MM.1S (cell line): ENCODE measurements around the gene ATG5.

ENCODE experiments used
- DNase-seq: peaks from one replicate; pipeline ENCODE4 v3.0.0-alpha.2; 2015
- H2AFZ ChIP-seq: fragments of 300-600 bp; sonication (generic); 2 replicates; pipeline ENCODE4 v1.6.0; 2016; ENCODE audit warnings: antibody characterized with exemption, low read length
- H3F3A ChIP-seq: fragments of 300-600 bp; sonication (generic); 2 replicates; pipeline ENCODE4 v1.6.1; 2016; ENCODE audit warnings: mild to moderate bottlenecking, antibody characterized with exemption, low read length, moderate library complexity, mixed read lengths; ENCODE audit not compliant: insufficient read depth
- H3K27ac ChIP-seq: fragments of 300-600 bp; sonication (generic); 2 replicates; pipeline ENCODE4 v1.5.1; 2016; ENCODE audit warnings: mild to moderate bottlenecking, low read length
- H3K27me3 ChIP-seq: fragments of 300-600 bp; sonication (generic); replicated peaks from 2 replicates; pipeline ENCODE4 v1.6.0; 2016; ENCODE audit warnings: low read length; ENCODE audit not compliant: insufficient read depth
- H3K36me3 ChIP-seq: fragments of 300-600 bp; sonication (generic); replicated peaks from 2 replicates; pipeline ENCODE4 v1.6.1; 2016; ENCODE audit warnings: mild to moderate bottlenecking, low read length, mixed read lengths; ENCODE audit not compliant: insufficient read depth
- H3K4me1 ChIP-seq: fragments of 300-600 bp; sonication (generic); 2 replicates; pipeline ENCODE4 v1.6.1; 2016; ENCODE audit warnings: low read length, mixed read lengths
- H3K4me2 ChIP-seq: fragments of 300-600 bp; sonication (generic); 2 replicates; pipeline ENCODE4 v1.6.0; 2016; ENCODE audit warnings: low read depth, low read length
- H3K4me3 ChIP-seq: fragments of 300-600 bp; sonication (generic); 2 replicates; pipeline ENCODE4 v1.5.1; 2016; ENCODE audit warnings: low read length, mixed read lengths
- H3K79me2 ChIP-seq: fragments of 300-600 bp; sonication (generic); 2 replicates; pipeline ENCODE4 v1.6.1; 2016; ENCODE audit warnings: mixed run types, low read length, mixed read lengths
- H3K9ac ChIP-seq: fragments of 300-600 bp; sonication (generic); 2 replicates; pipeline ENCODE4 v1.6.1; 2016; ENCODE audit warnings: low read length, mixed read lengths
- H3K9me2 ChIP-seq: fragments of 300-600 bp; sonication (generic); replicated peaks from 2 replicates; pipeline ENCODE4 v1.6.1; 2016; ENCODE audit warnings: mild to moderate bottlenecking, low read length, mixed read lengths; ENCODE audit not compliant: insufficient read depth
- H3K9me3 ChIP-seq: fragments of 300-600 bp; sonication (generic); replicated peaks from 2 replicates; pipeline ENCODE4 v1.6.1; 2016; ENCODE audit warnings: mild to moderate bottlenecking, low read length, mixed read lengths; ENCODE audit not compliant: insufficient read depth
- H4K20me1 ChIP-seq: fragments of 300-600 bp; sonication (generic); 2 replicates; pipeline ENCODE4 v1.6.1; 2016; ENCODE audit warnings: mild to moderate bottlenecking, low read length, moderate library complexity, mixed read lengths; ENCODE audit not compliant: insufficient read depth
- CTCF ChIP-seq: fragments of 300-600 bp; sonication (generic); IDR thresholded peaks from 2 replicates; pipeline ENCODE4 v1.5.1; 2016; ENCODE audit warnings: antibody characterized with exemption, low read length, mixed read lengths
- EZH2 ChIP-seq: fragments of 300-600 bp; sonication (generic); optimal IDR thresholded peaks from 2 replicates; pipeline ENCODE3; 2017; ENCODE audit warnings: low read depth, mild to moderate bottlenecking, antibody characterized with exemption, low read length, mixed read lengths
- EZH2phosphoT487 ChIP-seq: fragments of 300-600 bp; sonication (generic); IDR thresholded peaks from 2 replicates; pipeline ENCODE4 v1.6.1; 2018; ENCODE audit warnings: antibody characterized with exemption, low read length

The ATG5 gene

GRCh38 chr6:106138151-106138550 lies 187.4 kb downstream of the ATG5 start:
- Histone ChIP-seq H3K4me2 (peak overlapping the region; percentile 18; the same call in 1 of the 2 replicates), H3K27me3 (no peaks in the 10 kb centered on the region), H3K4me1 (peaks cover 41% of the 10 kb centered on the region), H3K9me3 (no peaks in the 10 kb centered on the region), H3K4me3 (no peak overlapping the region), H3K9ac (no peak overlapping the region), H4K20me1 (no peaks in the 10 kb centered on the region), H3K79me2 (peaks cover 3% of the 10 kb centered on the region), H3K36me3 (no peaks in the 10 kb centered on the region), H3K9me2 (no peaks in the 10 kb centered on the region), H2AFZ (peak overlapping the region; percentile 19), H3K27ac (peak overlapping the region; percentile 26; the same call in 1 of the 2 replicates), H3F3A (peaks cover 27% of the 10 kb centered on the region)
- DNase-seq, result no peak
- no peak for TF ChIP-seq CTCF
- TF ChIP-seq EZH2phosphoT487, result no peak
- TF ChIP-seq EZH2, result no peak

GRCh38 chr6:106136845-106137244 lies 188.7 kb downstream of the ATG5 start:
- no peaks in the 10 kb centered on the region for H3K9me3 ChIP-seq
- H3K9ac ChIP-seq, result no peak overlapping the region
- H3F3A ChIP-seq, result peaks cover 14% of the 10 kb centered on the region
- no peaks in the 10 kb centered on the region for H3K27me3 ChIP-seq
- H3K27ac ChIP-seq, result no peak overlapping the region
- DNase-seq, result no peak
- no peak overlapping the region for H2AFZ ChIP-seq
- no peaks in the 10 kb centered on the region for H3K79me2 ChIP-seq
- H3K4me1 ChIP-seq, result peaks cover 28% of the 10 kb centered on the region
- no peak overlapping the region for H3K4me2 ChIP-seq
- TF ChIP-seq CTCF (no peak), EZH2phosphoT487 (no peak), EZH2 (no peak)
- no peaks in the 10 kb centered on the region for H3K36me3 ChIP-seq
- H4K20me1 ChIP-seq, result no peaks in the 10 kb centered on the region
- H3K9me2 ChIP-seq, result no peaks in the 10 kb centered on the region
- no peak overlapping the region for H3K4me3 ChIP-seq

GRCh38 chr6:106135911-106136571 lies 189.5 kb downstream of the ATG5 start:
- no peak overlapping the region for H3K9ac ChIP-seq
- DNase-seq, result no peak
- no peaks in the 10 kb centered on the region for H3K9me3 ChIP-seq
- no peak for TF ChIP-seq EZH2
- no peak for TF ChIP-seq CTCF
- TF ChIP-seq EZH2phosphoT487, result no peak
- H3K4me2 ChIP-seq, result no peak overlapping the region
- no peak overlapping the region for H3K27ac ChIP-seq
- no peaks in the 10 kb centered on the region for H3K9me2 ChIP-seq
- H4K20me1 ChIP-seq, result no peaks in the 10 kb centered on the region
- H3K4me1 ChIP-seq, result peaks cover 23% of the 10 kb centered on the region
- H3K79me2 ChIP-seq, result no peaks in the 10 kb centered on the region
- H3K27me3 ChIP-seq, result no peaks in the 10 kb centered on the region
- H3K4me3 ChIP-seq, result no peak overlapping the region
- H3K36me3 ChIP-seq, result no peaks in the 10 kb centered on the region
- H2AFZ ChIP-seq, result no peak overlapping the region
- H3F3A ChIP-seq, result peaks cover 6% of the 10 kb centered on the region; the same call in 1 of the 2 replicates
